LNCAP (cell line): Measurements from ENCODE around the gene ANO6.

Source experiments
- TF ChIP-seq, protein P1 (sequence below): fragments of 450-650 bp; IDR thresholded peaks from 2 replicates; pipeline ENCODE4 v1.5.1; 2017; ENCODE audit warnings: mild to moderate bottlenecking

ANO6 gene

GRCh38 chr12:45342171-45342570 lies 126.3 kb downstream of the ANO6 start:
- TF ChIP-seq, protein P1, sequence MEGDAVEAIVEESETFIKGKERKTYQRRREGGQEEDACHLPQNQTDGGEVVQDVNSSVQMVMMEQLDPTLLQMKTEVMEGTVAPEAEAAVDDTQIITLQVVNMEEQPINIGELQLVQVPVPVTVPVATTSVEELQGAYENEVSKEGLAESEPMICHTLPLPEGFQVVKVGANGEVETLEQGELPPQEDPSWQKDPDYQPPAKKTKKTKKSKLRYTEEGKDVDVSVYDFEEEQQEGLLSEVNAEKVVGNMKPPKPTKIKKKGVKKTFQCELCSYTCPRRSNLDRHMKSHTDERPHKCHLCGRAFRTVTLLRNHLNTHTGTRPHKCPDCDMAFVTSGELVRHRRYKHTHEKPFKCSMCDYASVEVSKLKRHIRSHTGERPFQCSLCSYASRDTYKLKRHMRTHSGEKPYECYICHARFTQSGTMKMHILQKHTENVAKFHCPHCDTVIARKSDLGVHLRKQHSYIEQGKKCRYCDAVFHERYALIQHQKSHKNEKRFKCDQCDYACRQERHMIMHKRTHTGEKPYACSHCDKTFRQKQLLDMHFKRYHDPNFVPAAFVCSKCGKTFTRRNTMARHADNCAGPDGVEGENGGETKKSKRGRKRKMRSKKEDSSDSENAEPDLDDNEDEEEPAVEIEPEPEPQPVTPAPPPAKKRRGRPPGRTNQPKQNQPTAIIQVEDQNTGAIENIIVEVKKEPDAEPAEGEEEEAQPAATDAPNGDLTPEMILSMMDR, result no peak

DNA sequence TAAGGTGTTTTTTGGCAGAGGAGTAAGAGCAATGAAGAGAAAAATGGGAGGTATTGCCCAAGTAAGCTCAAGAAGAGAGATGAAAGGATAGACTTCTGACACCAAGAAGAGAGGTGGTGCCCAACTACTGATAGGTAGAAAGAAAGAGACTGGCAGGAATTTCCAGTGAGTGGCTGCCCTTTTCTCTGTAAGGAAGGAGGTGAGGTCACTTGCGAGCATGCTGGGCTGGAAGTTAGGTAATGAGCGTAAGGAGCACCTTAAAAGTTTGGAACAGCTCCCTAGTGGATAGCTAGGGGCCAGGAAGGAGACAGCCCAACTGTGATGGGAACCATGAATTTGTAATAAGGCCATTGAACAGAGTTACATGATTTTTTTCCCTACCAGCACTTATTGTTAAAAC lies 127.0 kb downstream of the ANO6 start:
- TF ChIP-seq, protein P1, result no peak

DNA sequence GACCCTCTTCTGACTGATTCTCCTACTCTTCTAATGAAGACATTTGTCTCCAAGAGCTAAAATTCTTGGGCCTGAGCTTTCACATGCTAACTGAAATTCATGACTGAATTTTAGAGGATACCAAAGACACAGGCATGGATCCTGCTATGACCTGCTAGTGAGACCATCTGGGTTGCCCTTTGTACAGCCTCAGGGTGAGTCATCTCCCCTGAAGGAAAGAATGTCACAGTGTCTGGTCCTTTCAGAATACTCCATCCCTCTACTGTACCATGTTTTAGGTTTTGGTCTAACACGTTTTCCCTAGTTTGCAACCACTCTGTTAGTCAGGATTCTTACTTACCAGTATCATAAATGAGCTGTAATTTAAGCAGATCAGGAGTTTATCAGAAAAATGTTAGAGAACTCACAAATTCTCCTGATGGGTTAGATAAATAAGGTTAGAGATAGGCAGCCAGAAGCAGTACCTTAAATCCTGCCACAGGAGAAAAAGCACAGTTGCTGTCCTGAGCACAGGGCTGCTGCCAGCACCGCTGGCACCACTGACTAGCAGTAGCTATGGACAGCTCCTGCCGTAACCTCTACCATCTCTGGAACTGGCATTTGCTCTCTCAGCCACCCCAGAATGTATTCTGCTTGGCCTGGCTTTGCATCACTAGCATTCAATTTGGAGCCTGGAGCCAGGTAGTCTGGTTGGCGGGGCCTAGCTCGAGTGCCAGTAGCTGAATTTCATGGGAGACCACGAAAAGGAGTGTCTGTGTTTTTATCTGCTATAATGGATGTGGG lies 127.6 kb downstream of the ANO6 start:
- TF ChIP-seq, protein P1, result no peak

GRCh38 chr12:45348311-45348710 lies 132.4 kb downstream of the ANO6 start:
- TF ChIP-seq, protein P1, result no peak

GRCh38 chr12:45348986-45349385 lies 133.1 kb downstream of the ANO6 start:
- TF ChIP-seq, protein P1, result no peak

- TF ChIP-seq, protein P1, result no peak
These were observed 134.0 kb downstream of the ANO6 start for GRCh38 chr12:45349916-45350315.

- TF ChIP-seq, protein P1, result no peak
These were observed 135.0 kb downstream of the ANO6 start for GRCh38 chr12:45350861-45351260.
